Hair follicle dermal papilla cell (primary cell): ENCODE results near the gene DNMT3L. TPM values are rescaled to one million over a fixed set of nuclear protein-coding genes. Genes with fewer than 3 reads are reported as not detected.

Experiments used
- small RNA-seq: library from RNA; depleted of rRNA; stranded (forward); fragments of <200 nt; gene quantifications from one replicate; pipeline ENCODE3, GENCODE V24; 2012
- total RNA-seq: library from RNA; depleted of rRNA; stranded (reverse); fragments of >200 nt; gene quantifications from 2 replicates; pipeline ENCODE4 v1.2.3, GENCODE V29; 2012

Gene DNMT3L
- not detected in 2 replicates for total RNA-seq

GRCh38 chr21:44261675-44262295 is at the start of gene DNMT3L:
Gene DNMT3L, minus strand, starts transcription at chr21:44261897. Its CDS starts 638 bp downstream, at chr21:44261259.

GRCh38 chr21:44299458-44300261 is 38.0 kb upstream of the DNMT3L start, which contains the start of gene PFKL:
Gene PFKL, plus strand, starts transcription at chr21:44300053. Its CDS starts 53 bp downstream, at chr21:44300106.

GRCh38 chr21:44285138-44285992 is 23.7 kb upstream of the DNMT3L start, which contains the start of gene AIRE:
Gene AIRE, plus strand, starts transcription at chr21:44285876. Its CDS starts 131 bp downstream, at chr21:44286007.

GRCh38 chr21:44240842-44241241 is 20.9 kb downstream of the DNMT3L start, which contains the start of gene ICOSLG:
Gene ICOSLG, minus strand, starts transcription at chr21:44240943. Its CDS starts 126 bp downstream, at chr21:44240817.

Small RNAs within 50 kb of the gene (small RNA-seq; reads per million reads assigned to genes)
- not detected for gene AP001059.3

Other genes with a start within 250 kb of the DNMT3L start
- 31.9 and 35.7 TPM in 2 replicates for gene TRAPPC10, start 249.6 kb downstream of the DNMT3L start, total RNA-seq
- 5.0 and 6.4 TPM in 2 replicates for gene PWP2, start 154.5 kb downstream of the DNMT3L start, total RNA-seq
- 6.9 and 8.9 TPM in 2 replicates for gene GATD3, start 128.2 kb downstream of the DNMT3L start, total RNA-seq
- under 0.01 TPM in 1 of 2 replicates, not detected in the other for gene ICOSLG, start 21.0 kb downstream of the DNMT3L start, total RNA-seq
- gene AIRE, start 24.0 kb upstream of the DNMT3L start, total RNA-seq: not detected in 2 replicates
- 141 and 151 TPM in 2 replicates for gene PFKL, start 38.2 kb upstream of the DNMT3L start, total RNA-seq
- gene CFAP410, start 77.5 kb upstream of the DNMT3L start, total RNA-seq: 20.1 and 23.9 TPM in 2 replicates
- under 0.01 TPM in 1 of 2 replicates, not detected in the other for gene TRPM2, start 91.7 kb upstream of the DNMT3L start, total RNA-seq
- gene LRRC3, start 193.6 kb upstream of the DNMT3L start, total RNA-seq: 1.3 and 1.5 TPM in 2 replicates